K562 (cell line): ENCODE data around the gene CPT1A. TPM values are rescaled to one million over a fixed set of nuclear protein-coding genes. Genes with fewer than 3 reads are reported as not detected.

Experiments
- BCOR ChIP-seq: fragments of 450-650 bp; IDR thresholded peaks from 2 replicates; pipeline ENCODE4 v1.6.1; 2016
- BRF1 ChIP-seq: IDR thresholded peaks from 3 replicates; pipeline ENCODE4 v1.6.1; 2011; ENCODE audit warnings: borderline replicate concordance, mild to moderate bottlenecking; ENCODE audit not compliant: insufficient read length; ENCODE audit errors: extremely low read depth
- CC2D1A ChIP-seq: fragments of 450-650 bp; IDR thresholded peaks from 2 replicates; pipeline ENCODE4 v1.6.1; 2017; ENCODE audit warnings: mild to moderate bottlenecking
- CREB3 ChIP-seq: fragments of 450-650 bp; conservative IDR thresholded peaks from 2 replicates; pipeline ENCODE4 v1.6.1; 2016; ENCODE audit warnings: missing genetic modification characterization, low read depth, mild to moderate bottlenecking, missing compliant biosample characterization, moderate library complexity
- E2F4 ChIP-seq: sonication (generic); formaldehyde crosslinking; IDR thresholded peaks from 2 replicates; pipeline ENCODE4 v1.8.0; 2022; ENCODE audit warnings: mild to moderate bottlenecking, low read depth, missing genetic modification reagents
- GATA2 ChIP-seq: sonication (generic); formaldehyde crosslinking; IDR thresholded peaks from 2 replicates; pipeline ENCODE4 v1.4.0; 2020; ENCODE audit warnings: mild to moderate bottlenecking, missing genetic modification reagents
- IRF9 ChIP-seq: fragments of 450-650 bp; IDR thresholded peaks from 2 replicates; pipeline ENCODE4 v1.6.1; 2016; ENCODE audit warnings: missing biosample characterization, missing genetic modification characterization
- MCM7 ChIP-seq, 2 experiments: fragments of 450-650 bp; IDR thresholded peaks; 2 replicates each; pipeline ENCODE4 v1.6.1; 2016 to 2018
- MXD1 ChIP-seq: fragments of 250-450 bp; sonication (Bioruptor Pico); IDR thresholded peaks from 2 replicates; pipeline ENCODE4 v1.8.0; 2021; ENCODE audit warnings: borderline replicate concordance, mild to moderate bottlenecking, moderate library complexity; ENCODE audit not compliant: poor library complexity, severe bottlenecking
- NFIX ChIP-seq: fragments of 250-450 bp; sonication (Bioruptor Pico); IDR thresholded peaks from 2 replicates; pipeline ENCODE4 v1.4.0; 2020; ENCODE audit warnings: low read depth, mild to moderate bottlenecking, moderate library complexity
- PREB ChIP-seq: sonication (generic); formaldehyde crosslinking; IDR thresholded peaks from 2 replicates; pipeline ENCODE4 v1.8.1; 2023; ENCODE audit warnings: mild to moderate bottlenecking, missing genetic modification reagents
- PYGO2 ChIP-seq: fragments of 450-650 bp; IDR thresholded peaks from 2 replicates; pipeline ENCODE4 v1.6.1; 2016; ENCODE audit warnings: mild to moderate bottlenecking, missing genetic modification characterization, moderate library complexity, missing compliant biosample characterization
- SOX6 ChIP-seq: fragments of 450-650 bp; IDR thresholded peaks from 2 replicates; pipeline ENCODE4 v1.6.1; 2014; ENCODE audit warnings: mild to moderate bottlenecking
- THAP12 ChIP-seq: fragments of 250-450 bp; sonication (Bioruptor Pico); IDR thresholded peaks from 2 replicates; pipeline ENCODE4 v1.9.0; 2021; ENCODE audit warnings: mild to moderate bottlenecking, inconsistent platforms
- USF2 ChIP-seq: sonication (generic); formaldehyde crosslinking; IDR thresholded peaks from 2 replicates; pipeline ENCODE4 v1.5.0; 2020; ENCODE audit warnings: missing genetic modification reagents
- ZBED1 ChIP-seq: IDR thresholded peaks from 2 replicates; pipeline ENCODE4 v1.6.1; 2014
- ZNF324 ChIP-seq: fragments of 250-450 bp; sonication (Bioruptor Pico); IDR thresholded peaks from 2 replicates; pipeline ENCODE4 v1.4.0; 2020; ENCODE audit warnings: mild to moderate bottlenecking
- ZNF699 ChIP-seq: fragments of 250-450 bp; sonication (Bioruptor Pico); IDR thresholded peaks from 2 replicates; pipeline ENCODE4 v1.8.0; 2021; ENCODE audit warnings: mild to moderate bottlenecking, moderate library complexity; ENCODE audit not compliant: insufficient replicate concordance
- ZNF778 ChIP-seq: fragments of 450-650 bp; formaldehyde crosslinking; IDR thresholded peaks from 2 replicates; pipeline ENCODE4 v1.4.0; 2020; ENCODE audit warnings: mild to moderate bottlenecking, moderate library complexity
- ZNF780A ChIP-seq: fragments of 250-450 bp; sonication (Bioruptor Pico); IDR thresholded peaks from 2 replicates; pipeline ENCODE4 v1.5.0; 2021; ENCODE audit warnings: mild to moderate bottlenecking
- ZNF79 ChIP-seq: fragments of 250-450 bp; sonication (Bioruptor Pico); IDR thresholded peaks from 2 replicates; pipeline ENCODE4 v1.4.0; 2020; ENCODE audit warnings: low read depth, mild to moderate bottlenecking, moderate library complexity
- polyA plus RNA-seq, 8 experiments: library from polyadenylated mRNA; depleted of rRNA in 4 of 8; stranded (reverse) in 5 of 8; unstranded in 3 of 8; fragments of >200 nt; fragmentation: Nextera tagmentation in 2 of 8; fragmentation: Illumina TruSeq in 1 of 8; extraction: Ambion mirVana in 2 of 8; extraction: Trizol in 1 of 8; gene quantifications; 2 replicates each; pipeline versions ENCODE4 v1.2.1 to v1.2.3, GENCODE V29; 2011 to 2014; ENCODE audit warnings: inconsistent platforms in 1 of 8, missing spikeins in 1 of 8
- total RNA-seq, 7 experiments: library from RNA; depleted of rRNA in 6 of 7; stranded (reverse); fragments of >200 nt in 6 of 7; fragmentation: Illumina TruSeq in 2 of 7; extraction: Trizol in 2 of 7; gene quantifications; 2 replicates each; pipeline versions ENCODE4 v1.2.1 to v1.2.3, GENCODE V29; 2011 to 2021; ENCODE audit warnings: low replicate concordance in 1 of 7

The CPT1A gene
- total and polyA plus RNA-seq, 9 of the 15 experiments (the other 6 are each of a cell fraction or from before 2014, with no cell fraction given), result 2.6 to 29.1 (median 12.3) TPM

GRCh38 chr11:68839054-68839865 is 2.5 kb downstream of the CPT1A start (continued):
- TF ChIP-seq CREB3, result no peak
- peak; percentile 56; the same call in 1 of the 2 replicates for TF ChIP-seq SOX6
- no peak for TF ChIP-seq PREB (CRISPR knock-in tag)
- no peak for TF ChIP-seq IRF9
- peak; percentile 100 for TF ChIP-seq USF2 (CRISPR knock-in tag)
- no peak for TF ChIP-seq ZNF778
- no peak for TF ChIP-seq E2F4
- TF ChIP-seq ZNF780A, result no peak
- TF ChIP-seq ZNF79 (CRISPR knock-in tag), result no peak
- no peak for TF ChIP-seq MXD1
- TF ChIP-seq ZNF699 (CRISPR knock-in tag), result no peak
- TF ChIP-seq BCOR, result peak; percentile 48
- no peak for TF ChIP-seq PYGO2 (tag)
- no peak for TF ChIP-seq MCM7 (IDR thresholded peaks at IDR 0.05)
- no peak for TF ChIP-seq NFIX (CRISPR knock-in tag)
- no peak for TF ChIP-seq CC2D1A
- no peak for TF ChIP-seq ZBED1
- no peak for TF ChIP-seq GATA2 (CRISPR knock-in tag)
- TF ChIP-seq BRF1, result no peak
- TF ChIP-seq ZNF324 (CRISPR knock-in tag), result no peak
- TF ChIP-seq THAP12 (CRISPR knock-in tag), result no peak
